ENCODE data around the gene CHRNB1. TPM values are rescaled to one million over a fixed set of nuclear protein-coding genes. Genes with fewer than 3 reads are reported as not detected.

The CHRNB1 gene
- total RNA-seq, 2 donors from 2014 or later: 25.5 to 26.8 TPM

DNA sequence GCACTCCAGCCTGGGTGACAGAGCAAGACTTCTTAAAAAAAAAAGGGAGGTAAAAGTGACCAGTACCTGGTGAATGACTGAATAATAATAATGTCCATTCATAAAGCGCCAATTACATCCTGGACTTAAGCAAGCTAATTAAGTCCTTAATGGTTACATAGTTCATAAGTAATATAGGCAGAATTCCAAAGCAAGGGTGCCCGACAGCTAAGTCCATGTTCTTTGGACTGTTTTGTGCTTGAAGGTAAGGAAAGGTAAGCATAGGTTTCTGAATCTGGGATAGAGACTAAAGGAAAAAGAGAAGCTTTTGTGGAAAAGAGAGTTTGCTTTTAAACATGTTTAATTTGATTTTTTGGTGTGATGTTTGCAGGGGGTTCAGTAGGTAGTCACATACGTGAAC lies 49.1 kb downstream of the CHRNB1 start:
- no peak for ATAC-seq (replicated peaks in 1 of 2)
- Mint-ChIP-seq H3K9me3 (no peaks in the 10 kb centered on the region), H3K27me3 (ENCODE audit: low read depth) (no peaks in the 10 kb centered on the region), H3K4me3 (no peak overlapping the region), H3K4me1 (ENCODE audit: low read depth) (peaks cover 36% of the 10 kb centered on the region), H3K36me3 (ENCODE audit: insufficient read depth in 2 of 2) (peaks cover 18 to 30% of the 10 kb centered on the region in 2 donors), H3K27ac (no peak overlapping the region)
- DNase-seq: no peak

DNA sequence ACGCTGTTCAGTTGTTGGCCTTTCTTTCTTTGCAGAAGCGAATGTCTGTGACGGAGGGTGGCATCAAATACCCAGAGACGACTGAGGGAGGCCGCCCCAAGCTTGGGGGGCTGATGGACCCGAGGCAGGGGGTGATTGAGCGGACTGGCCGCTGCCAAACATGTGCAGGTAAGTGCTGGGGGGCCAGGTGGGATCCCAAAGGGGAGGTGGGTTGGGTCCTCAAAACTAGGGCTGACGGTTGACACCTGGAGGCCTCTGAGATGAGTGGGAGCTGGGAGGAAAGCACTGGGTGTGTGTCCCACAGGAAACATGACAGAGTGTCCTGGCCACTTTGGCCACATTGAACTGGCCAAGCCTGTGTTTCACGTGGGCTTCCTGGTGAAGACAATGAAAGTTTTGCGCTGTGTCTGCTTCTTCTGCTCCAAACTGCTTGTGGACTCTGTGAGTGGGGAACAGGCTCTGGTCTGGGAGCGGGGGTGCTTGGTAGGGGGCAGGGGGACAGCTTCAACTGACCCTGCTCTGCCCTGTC lies 51.1 kb downstream of the CHRNB1 start:
- no peak for ATAC-seq (replicated peaks in 1 of 2)
- Mint-ChIP-seq H3K4me1 (ENCODE audit: low read depth) (peaks cover 20% of the 10 kb centered on the region), H3K27me3 (ENCODE audit: low read depth) (no peaks in the 10 kb centered on the region), H3K27ac (no peak overlapping the region), H3K4me3 (no peak overlapping the region), H3K36me3 (ENCODE audit: insufficient read depth in 2 of 2) (peaks cover 19 to 38% of the 10 kb centered on the region in 2 donors), H3K9me3 (no peaks in the 10 kb centered on the region)
- DNase-seq: no peak

GRCh38 chr17:7496470-7497183 lies 51.8 kb downstream of the CHRNB1 start:
- Mint-ChIP-seq H3K4me1 (ENCODE audit: low read depth) (peaks cover 13% of the 10 kb centered on the region), H3K9me3 (no peaks in the 10 kb centered on the region), H3K4me3 (no peak overlapping the region), H3K36me3 (ENCODE audit: insufficient read depth in 2 of 2) (peaks cover 22 to 42% of the 10 kb centered on the region in 2 donors), H3K27ac (peak overlapping the region; percentile 76), H3K27me3 (ENCODE audit: low read depth) (no peaks in the 10 kb centered on the region)
- DNase-seq (no peak), ATAC-seq (replicated peaks in 1 of 2) (peak in 1 of 2 donors; percentile 5)

- H3K4me1 Mint-ChIP-seq (ENCODE audit: low read depth): peaks cover 9% of the 10 kb centered on the region
- H3K27me3 Mint-ChIP-seq (ENCODE audit: low read depth): no peaks in the 10 kb centered on the region
- no peak overlapping the region for H3K27ac Mint-ChIP-seq
- ATAC-seq (replicated peaks in 1 of 2): no peak
- no peak for DNase-seq
- H3K36me3 Mint-ChIP-seq (ENCODE audit: insufficient read depth in 2 of 2): peaks cover 23 to 41% of the 10 kb centered on the region in 2 donors
- H3K4me3 Mint-ChIP-seq: no peak overlapping the region
- no peaks in the 10 kb centered on the region for H3K9me3 Mint-ChIP-seq
These were observed 52.4 kb downstream of the CHRNB1 start for GRCh38 chr17:7497228-7497627.

DNA sequence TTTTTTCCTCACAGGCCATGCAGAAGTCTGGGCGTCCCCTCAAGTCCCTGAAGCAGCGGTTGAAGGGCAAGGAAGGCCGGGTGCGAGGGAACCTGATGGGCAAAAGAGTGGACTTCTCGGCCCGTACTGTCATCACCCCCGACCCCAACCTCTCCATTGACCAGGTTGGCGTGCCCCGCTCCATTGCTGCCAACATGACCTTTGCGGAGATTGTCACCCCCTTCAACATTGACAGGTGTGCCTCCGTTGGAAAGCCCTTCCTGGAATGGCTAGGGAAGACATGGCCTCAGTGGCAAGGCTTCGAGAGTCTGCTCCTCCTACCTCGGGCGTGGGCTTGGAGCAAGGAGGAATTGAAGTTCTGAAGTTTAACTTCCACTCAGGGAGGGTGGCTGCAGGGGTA lies 52.8 kb downstream of the CHRNB1 start:
- no peaks in the 10 kb centered on the region for H3K27me3 Mint-ChIP-seq (ENCODE audit: low read depth)
- no peak for ATAC-seq (replicated peaks in 1 of 2)
- H3K27ac Mint-ChIP-seq: no peak overlapping the region
- H3K4me3 Mint-ChIP-seq: no peak overlapping the region
- peaks cover 8% of the 10 kb centered on the region for H3K4me1 Mint-ChIP-seq (ENCODE audit: low read depth)
- no peaks in the 10 kb centered on the region for H3K9me3 Mint-ChIP-seq
- DNase-seq: no peak
- H3K36me3 Mint-ChIP-seq (ENCODE audit: insufficient read depth in 2 of 2): peaks cover 23 to 44% of the 10 kb centered on the region in 2 donors

- H3K9me3 Mint-ChIP-seq: no peaks in the 10 kb centered on the region
- no peak overlapping the region for H3K27ac Mint-ChIP-seq
- H3K4me3 Mint-ChIP-seq: no peak overlapping the region
- no peak for DNase-seq
- H3K27me3 Mint-ChIP-seq (ENCODE audit: low read depth): no peaks in the 10 kb centered on the region
- ATAC-seq (replicated peaks in 1 of 2): no peak
- H3K4me1 Mint-ChIP-seq (ENCODE audit: low read depth): no peaks in the 10 kb centered on the region
- H3K36me3 Mint-ChIP-seq (ENCODE audit: insufficient read depth in 2 of 2): peaks cover 25 to 43% of the 10 kb centered on the region in 2 donors
These were observed 54.3 kb downstream of the CHRNB1 start for GRCh38 chr17:7499161-7499560.

DNA sequence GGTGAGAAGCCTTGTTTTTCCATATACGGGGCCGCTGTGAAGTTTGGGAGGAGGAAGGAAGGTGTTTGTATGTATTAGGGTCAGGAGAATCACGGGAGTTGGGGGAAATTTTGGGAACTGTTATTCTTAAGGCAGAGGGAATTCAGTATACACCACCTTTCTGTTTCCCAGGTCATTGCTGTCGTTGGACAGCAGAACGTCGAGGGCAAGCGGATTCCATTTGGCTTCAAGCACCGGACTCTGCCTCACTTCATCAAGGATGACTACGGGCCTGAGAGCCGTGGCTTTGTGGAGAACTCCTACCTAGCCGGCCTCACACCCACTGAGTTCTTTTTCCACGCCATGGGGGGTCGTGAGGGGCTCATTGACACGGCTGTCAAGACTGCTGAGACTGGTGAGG lies 56.9 kb downstream of the CHRNB1 start:
- no peak for ATAC-seq (replicated peaks in 1 of 2)
- Mint-ChIP-seq H3K36me3 (ENCODE audit: insufficient read depth in 2 of 2) (peaks cover 24 to 52% of the 10 kb centered on the region in 2 donors), H3K4me3 (no peak overlapping the region), H3K4me1 (ENCODE audit: low read depth) (no peaks in the 10 kb centered on the region), H3K27me3 (ENCODE audit: low read depth) (no peaks in the 10 kb centered on the region), H3K27ac (no peak overlapping the region), H3K9me3 (no peaks in the 10 kb centered on the region)
- DNase-seq: no peak

- H3K9me3 Mint-ChIP-seq: no peaks in the 10 kb centered on the region
- no peak overlapping the region for H3K4me3 Mint-ChIP-seq
- ATAC-seq (replicated peaks in 1 of 2): no peak
- H3K27ac Mint-ChIP-seq: no peak overlapping the region
- no peak for DNase-seq
- H3K4me1 Mint-ChIP-seq (ENCODE audit: low read depth): no peaks in the 10 kb centered on the region
- peaks cover 20 to 49% of the 10 kb centered on the region in 2 donors for H3K36me3 Mint-ChIP-seq (ENCODE audit: insufficient read depth in 2 of 2)
- no peaks in the 10 kb centered on the region for H3K27me3 Mint-ChIP-seq (ENCODE audit: low read depth)
These were observed 57.4 kb downstream of the CHRNB1 start for GRCh38 chr17:7502171-7502847.

DNA sequence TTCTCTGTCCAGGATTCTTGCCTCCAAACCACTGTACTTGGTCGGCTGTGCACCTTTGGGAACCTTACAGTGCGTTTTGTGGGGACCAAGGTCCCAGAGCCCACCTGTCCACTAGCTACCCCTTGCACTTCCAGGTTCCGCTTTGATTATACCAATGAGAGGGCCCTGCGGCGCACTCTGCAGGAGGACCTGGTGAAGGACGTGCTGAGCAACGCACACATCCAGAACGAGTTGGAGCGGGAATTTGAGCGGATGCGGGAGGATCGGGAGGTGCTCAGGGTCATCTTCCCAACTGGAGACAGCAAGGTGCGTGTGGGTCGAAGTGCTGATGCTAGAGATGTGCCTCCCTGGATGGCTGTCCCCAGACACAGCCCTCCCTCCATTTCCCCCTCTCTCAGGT lies 58.1 kb downstream of the CHRNB1 start:
- Mint-ChIP-seq H3K36me3 (ENCODE audit: insufficient read depth in 2 of 2) (peaks cover 20 to 52% of the 10 kb centered on the region in 2 donors), H3K27me3 (ENCODE audit: low read depth) (no peaks in the 10 kb centered on the region), H3K4me1 (ENCODE audit: low read depth) (no peaks in the 10 kb centered on the region), H3K9me3 (no peaks in the 10 kb centered on the region), H3K27ac (no peak overlapping the region), H3K4me3 (no peak overlapping the region)
- ATAC-seq (replicated peaks in 1 of 2) (peak in 1 of 2 donors; percentile 21), DNase-seq (no peak)

GRCh38 chr17:7503521-7503920 lies 58.7 kb downstream of the CHRNB1 start:
- H3K27me3 Mint-ChIP-seq (ENCODE audit: low read depth): no peaks in the 10 kb centered on the region
- ATAC-seq (replicated peaks in 1 of 2) (no peak), DNase-seq (no peak)
- no peaks in the 10 kb centered on the region for H3K4me1 Mint-ChIP-seq (ENCODE audit: low read depth)
- peaks cover 19 to 55% of the 10 kb centered on the region in 2 donors for H3K36me3 Mint-ChIP-seq (ENCODE audit: insufficient read depth in 2 of 2)
- no peak overlapping the region for H3K4me3 Mint-ChIP-seq
- peak overlapping the region; percentile 5 for H3K27ac Mint-ChIP-seq
- no peaks in the 10 kb centered on the region for H3K9me3 Mint-ChIP-seq

Other genes starting within 250 kb of the CHRNB1 start
- 10 to 100 TPM; 16.2 to 16.7 TPM for gene DLG4, start 225.2 kb upstream of the CHRNB1 start, total RNA-seq
- 100 to 1,000 TPM; 335 to 386 TPM for gene ACADVL, start 225.1 kb upstream of the CHRNB1 start, total RNA-seq
- gene DVL2, start 210.5 kb upstream of the CHRNB1 start, total RNA-seq: 10 to 100 TPM; 49.5 to 54.8 TPM
- gene PHF23, start 205.6 kb upstream of the CHRNB1 start, total RNA-seq: 10 to 100 TPM; 28.9 to 32.2 TPM
- gene GABARAP, start 202.6 kb upstream of the CHRNB1 start, total RNA-seq: 100 to 1,000 TPM; 244 to 246 TPM
- 100 to 1,000 TPM; 184 to 186 TPM for gene CTDNEP1, start 193.3 kb upstream of the CHRNB1 start, total RNA-seq
- 10 to 100 TPM; 62.1 to 89.5 TPM for gene ELP5, start 192.8 kb upstream of the CHRNB1 start, total RNA-seq
- 1 to 10 TPM; 1.9 to 3.1 TPM for gene CLDN7, start 182.6 kb upstream of the CHRNB1 start, total RNA-seq
- gene SLC2A4, start 163.3 kb upstream of the CHRNB1 start, total RNA-seq: under 1 TPM; 0.07 to 0.17 TPM
- 1 to 10 TPM; 3.6 to 9.5 TPM for gene YBX2, start 150.4 kb upstream of the CHRNB1 start, total RNA-seq
- 100 to 1,000 TPM; 547 to 594 TPM for gene EIF5A, start 137.4 kb upstream of the CHRNB1 start, total RNA-seq
- 10 to 100 TPM; 50.5 to 50.7 TPM for gene GPS2, start 129.7 kb upstream of the CHRNB1 start, total RNA-seq
- 10 to 100 TPM; 35.7 to 37.6 TPM for gene NEURL4, start 115.7 kb upstream of the CHRNB1 start, total RNA-seq
- gene ACAP1, start 108.5 kb upstream of the CHRNB1 start, total RNA-seq: 100 to 1,000 TPM; 690 to 708 TPM
- 1 to 10 TPM; 4.9 to 5.5 TPM for gene KCTD11, start 92.9 kb upstream of the CHRNB1 start, total RNA-seq
- gene TMEM95, start 89.9 kb upstream of the CHRNB1 start, total RNA-seq: under 1 TPM in 1 of 2 donors, not detected in 1; 0.34 TPM
- gene TNK1, start 64.0 kb upstream of the CHRNB1 start, total RNA-seq: 1 to 10 TPM; 5.5 to 6.5 TPM
- 10 to 100 TPM; 60.5 to 62.6 TPM for gene PLSCR3, start 50.5 kb upstream of the CHRNB1 start, total RNA-seq
- 10 to 100 TPM; 64.8 to 88.2 TPM for gene TMEM256, start 41.0 kb upstream of the CHRNB1 start, total RNA-seq
- 10 to 100 TPM; 17.4 to 19.8 TPM for gene NLGN2, start 37.2 kb upstream of the CHRNB1 start, total RNA-seq
- under 1 TPM; 0.58 to 0.67 TPM for gene SPEM1, start 24.7 kb upstream of the CHRNB1 start, total RNA-seq
- gene SPEM2, start 19.4 kb upstream of the CHRNB1 start, total RNA-seq: not detected
- gene SPEM3, start 16.2 kb upstream of the CHRNB1 start, total RNA-seq: not detected
- 10 to 100 TPM; 11.3 to 11.7 TPM for gene TMEM102, start 9.6 kb upstream of the CHRNB1 start, total RNA-seq
- 1 to 10 TPM; 4.9 to 5.3 TPM for gene FGF11, start 5.5 kb upstream of the CHRNB1 start, total RNA-seq
- 10 to 100 TPM; 28.5 to 29.0 TPM for gene ZBTB4, start 34.6 kb downstream of the CHRNB1 start, total RNA-seq
- under 1 TPM in 1 of 2 donors, not detected in 1; 0.25 TPM for gene SLC35G6, start 36.4 kb downstream of the CHRNB1 start, total RNA-seq
- gene POLR2A, start 39.3 kb downstream of the CHRNB1 start, total RNA-seq: 100 to 1,000 TPM; 211 to 249 TPM
- gene TNFSF12, start 104.0 kb downstream of the CHRNB1 start, total RNA-seq: 10 to 100 TPM; 23.2 to 25.5 TPM
- gene TNFSF13, start 113.7 kb downstream of the CHRNB1 start, total RNA-seq: 1 to 10 TPM; 4.3 to 7.8 TPM
- gene SENP3, start 116.9 kb downstream of the CHRNB1 start, total RNA-seq: 10 to 100 TPM; 41.8 to 55.3 TPM
- 10 to 100 TPM; 10.3 to 28.1 TPM for gene CD68, start 134.6 kb downstream of the CHRNB1 start, total RNA-seq
- 10 to 100 TPM; 44.0 to 51.9 TPM for gene MPDU1, start 138.8 kb downstream of the CHRNB1 start, total RNA-seq
- under 1 TPM; 0.34 to 0.86 TPM for gene SOX15, start 145.0 kb downstream of the CHRNB1 start, total RNA-seq
- gene FXR2, start 169.8 kb downstream of the CHRNB1 start, total RNA-seq: 10 to 100 TPM; 52.5 to 53.3 TPM
- 10 to 100 TPM; 47.6 to 48.9 TPM for gene SAT2, start 182.8 kb downstream of the CHRNB1 start, total RNA-seq
- under 1 TPM in 1 of 2 donors, not detected in 1; 0.63 TPM for gene SHBG, start 185.1 kb downstream of the CHRNB1 start, total RNA-seq
- under 1 TPM in 1 of 2 donors, not detected in 1; 0.30 TPM for gene ATP1B2, start 205.9 kb downstream of the CHRNB1 start, total RNA-seq
- gene TP53, start 242.4 kb downstream of the CHRNB1 start, total RNA-seq: 100 to 1,000 TPM; 183 to 189 TPM
- 10 to 100 TPM; 19.0 to 26.7 TPM for gene WRAP53, start 243.4 kb downstream of the CHRNB1 start, total RNA-seq